HFFc6 (cell line): Measurements from ENCODE around the gene EML6. TPM values are rescaled to one million over a fixed set of nuclear protein-coding genes. Genes with fewer than 3 reads are reported as not detected.

Experiments
- DNase-seq: peaks from one replicate; pipeline ENCODE4 v3.0.0-alpha.2; 2018
- H3K27ac Mint-ChIP-seq: 2 replicates; pipeline ENCODE4 v1.8.0; 2020; ENCODE audit warnings: mild to moderate bottlenecking, mixed read lengths
- H3K27me3 Mint-ChIP-seq: 2 replicates; pipeline ENCODE4 v1.8.0; 2021; ENCODE audit warnings: mild to moderate bottlenecking, moderate library complexity, mixed read lengths; ENCODE audit not compliant: insufficient read depth
- H3K36me3 Mint-ChIP-seq: 2 replicates; pipeline ENCODE4 v1.8.0; 2021; ENCODE audit warnings: low read depth, mixed read lengths
- H3K4me1 Mint-ChIP-seq: 2 replicates; pipeline ENCODE4 v1.8.0; 2020; ENCODE audit warnings: low read depth, mixed read lengths
- H3K4me3 Mint-ChIP-seq: 2 replicates; pipeline ENCODE4 v1.8.0; 2020; ENCODE audit warnings: mild to moderate bottlenecking, moderate library complexity, mixed read lengths
- H3K9me3 Mint-ChIP-seq: 2 replicates; pipeline ENCODE4 v1.8.0; 2020; ENCODE audit warnings: mild to moderate bottlenecking, mixed read lengths
- CTCF ChIP-seq: fragments of 200-600 bp; sonication (generic); IDR thresholded peaks from 2 replicates; pipeline ENCODE4 v1.5.0; 2021; ENCODE audit warnings: antibody characterized with exemption, mild to moderate bottlenecking
- total RNA-seq, 6 experiments: library from RNA; stranded (reverse); fragmentation: NEBNext Ultra II Directional; extraction: Animal tissue kit (Norgen Biotek cat#: 25700); gene quantifications; 2 replicates in 1 of 6; 3 replicates in 5 of 6; pipeline ENCODE4 v1.2.3, GENCODE V29; 2021

EML6 gene
- total RNA-seq, 6 experiments from 2014 or later, result 0.05 to 0.37 (median 0.25) TPM

DNA sequence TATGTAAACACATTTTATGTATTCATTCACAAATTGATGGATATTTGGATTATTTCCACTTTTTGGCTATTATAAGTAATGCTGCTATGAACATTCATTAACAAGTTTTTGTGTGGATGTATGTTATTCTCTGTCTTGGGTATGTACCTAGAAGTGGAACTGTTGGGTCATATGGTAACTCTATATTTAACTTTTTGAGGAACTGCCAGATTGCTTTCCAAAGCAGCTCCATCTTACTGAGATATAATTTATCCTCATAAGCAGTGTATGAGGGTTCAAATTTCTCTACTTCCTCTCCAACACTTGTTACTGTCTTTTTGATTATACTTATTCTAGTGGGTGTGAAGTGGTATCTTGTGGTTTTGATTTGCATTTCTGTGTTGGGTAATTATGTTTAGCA lies 7.1 kb upstream of the EML6 start:
- H3K9me3 Mint-ChIP-seq, result no peaks in the 10 kb centered on the region
- no peak overlapping the region for H3K27ac Mint-ChIP-seq
- no peaks in the 10 kb centered on the region for H3K4me1 Mint-ChIP-seq

DNA sequence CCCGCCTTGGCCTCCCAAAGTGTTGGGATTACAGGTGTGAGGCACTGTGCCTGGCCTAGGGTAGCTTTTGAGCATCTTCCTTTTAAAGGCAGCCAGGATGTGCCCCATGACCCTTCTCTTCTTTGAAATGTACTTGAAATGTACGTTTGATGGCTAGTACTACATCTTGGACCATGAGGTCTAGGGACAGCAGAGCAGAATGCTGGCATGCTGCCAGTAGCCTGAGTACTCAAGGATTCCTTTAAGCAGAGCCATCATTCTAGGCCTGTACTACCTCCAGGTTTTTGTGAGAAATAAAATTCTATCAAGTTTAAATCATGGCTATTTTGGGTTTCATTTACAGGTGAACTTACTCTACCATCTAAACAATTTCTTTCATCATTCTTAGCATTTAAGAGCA lies 2.9 kb upstream of the EML6 start:
- no peak for DNase-seq
- H3K27me3 Mint-ChIP-seq, result peaks cover 19% of the 10 kb centered on the region
- H3K4me3 Mint-ChIP-seq, result no peak overlapping the region
- H3K4me1 Mint-ChIP-seq, result peaks cover 22% of the 10 kb centered on the region
- no peaks in the 10 kb centered on the region for H3K9me3 Mint-ChIP-seq
- H3K36me3 Mint-ChIP-seq, result no peaks in the 10 kb centered on the region
- H3K27ac Mint-ChIP-seq, result no peak overlapping the region
- TF ChIP-seq CTCF, result no peak

More for the DNA sequence above, 7.1 kb upstream of the EML6 start:
- no peak overlapping the region for H3K4me3 Mint-ChIP-seq
- peaks cover 10% of the 10 kb centered on the region for H3K27me3 Mint-ChIP-seq
- H3K36me3 Mint-ChIP-seq, result no peaks in the 10 kb centered on the region
- TF ChIP-seq CTCF, result no peak
- no peak for DNase-seq

DNA sequence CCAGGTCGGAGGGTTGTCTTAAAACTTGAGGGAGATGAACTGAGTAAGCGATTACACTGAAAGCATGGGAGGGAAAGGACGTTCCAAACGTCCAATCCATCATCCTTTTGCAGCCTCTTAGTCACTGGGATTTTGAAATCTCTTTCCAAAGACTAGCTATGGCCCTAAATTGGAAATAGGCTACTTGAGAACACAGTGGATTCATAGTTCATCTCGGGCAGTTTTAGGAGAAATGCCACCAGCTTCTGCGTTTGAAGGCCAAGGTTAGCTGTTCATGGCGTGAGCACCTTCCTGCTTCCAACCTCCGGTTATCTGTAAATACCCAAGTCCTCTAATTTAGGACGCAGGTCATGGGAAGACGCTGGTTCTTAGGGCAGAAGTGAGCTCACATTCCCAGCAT lies 821 bp upstream of the EML6 start:
- no peak for TF ChIP-seq CTCF
- Mint-ChIP-seq H3K9me3 (no peaks in the 10 kb centered on the region), H3K27ac (peak overlapping the region; percentile 88), H3K36me3 (no peaks in the 10 kb centered on the region), H3K4me3 (peak overlapping the region; percentile 90), H3K27me3 (peaks cover 26% of the 10 kb centered on the region), H3K4me1 (peaks cover 22% of the 10 kb centered on the region)
- DNase-seq, result peak; percentile 40

GRCh38 chr2:54723996-54724559 lies 616 bp downstream of the EML6 start:
- H3K36me3 Mint-ChIP-seq, result no peaks in the 10 kb centered on the region
- H3K27ac Mint-ChIP-seq, result no peak overlapping the region; the same call in 1 of the 2 replicates
- TF ChIP-seq CTCF, result no peak
- peaks cover 21% of the 10 kb centered on the region for H3K27me3 Mint-ChIP-seq
- no peak for DNase-seq
- H3K4me3 Mint-ChIP-seq, result peak overlapping the region; percentile 90
- H3K9me3 Mint-ChIP-seq, result no peaks in the 10 kb centered on the region
- peaks cover 36% of the 10 kb centered on the region for H3K4me1 Mint-ChIP-seq

DNA sequence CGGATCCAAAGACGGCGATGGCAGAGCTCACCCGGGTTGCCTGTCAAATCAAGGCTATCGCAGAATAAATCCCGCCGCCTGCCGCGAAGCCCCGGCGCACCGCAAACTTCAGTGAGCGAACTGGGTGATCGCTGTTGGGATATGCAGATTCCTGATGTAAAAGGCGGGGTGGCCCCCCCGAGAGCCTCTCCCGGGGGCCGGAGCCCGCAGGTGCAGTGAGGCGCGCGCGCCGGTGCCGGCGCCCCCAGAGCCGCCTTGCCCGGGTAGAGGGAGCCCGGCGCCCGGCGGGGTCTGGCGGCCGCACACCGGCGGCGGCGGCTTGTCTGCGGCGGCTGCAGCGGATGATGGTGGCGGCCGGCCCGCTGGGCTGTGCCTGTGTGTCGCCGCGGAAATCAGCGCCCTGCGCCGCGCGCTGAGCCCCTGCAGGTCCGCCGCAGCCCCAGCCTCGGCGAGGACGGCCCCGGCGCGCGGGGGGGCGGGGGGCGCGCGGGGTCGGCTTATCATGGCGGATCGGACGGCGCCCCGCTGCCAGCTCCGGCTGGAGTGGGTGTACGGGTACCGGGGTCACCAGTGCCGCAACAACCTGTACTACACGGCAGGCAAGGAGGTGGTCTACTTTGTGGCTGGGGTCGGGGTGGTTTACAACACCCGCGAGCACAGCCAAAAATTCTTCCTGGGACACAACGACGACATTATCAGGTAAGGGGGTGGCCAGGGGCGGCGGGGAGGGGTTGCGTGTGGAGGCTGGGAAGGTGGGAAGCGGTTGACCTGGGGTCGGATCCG lies 1.3 kb downstream of the EML6 start:
- Mint-ChIP-seq H3K4me1 (peaks cover 43% of the 10 kb centered on the region), H3K4me3 (peak overlapping the region; percentile 90), H3K36me3 (no peaks in the 10 kb centered on the region), H3K27me3 (peaks cover 18% of the 10 kb centered on the region), H3K27ac (no peak overlapping the region), H3K9me3 (no peaks in the 10 kb centered on the region)
- no peak for TF ChIP-seq CTCF
- no peak for DNase-seq
